HCT116 (cell line): ENCODE results near the gene FAM193A. TPM values are rescaled to one million over a fixed set of nuclear protein-coding genes. Genes with fewer than 3 reads are reported as not detected.

ENCODE experiments used
- ATAC-seq: fragments of 200-7000 bp; cut with Tn5 transposase; 2 replicates; pipeline ENCODE4 v1.9.1; 2020; ENCODE audit warnings: mild to moderate bottlenecking, moderate library complexity
- BruUV-seq: library from RNA; stranded (reverse); fragments of 400-500 nt; replicated peaks from 2 replicates; lab custom pipeline; 2021; lab: Mats Ljungman, UMichigan
- CTCF ChIA-PET: fragments of 300-600 bp; sonication (Branson Sonifier 250); formaldehyde crosslinking; loops from one replicate; lab custom pipeline; 2021; ENCODE audit warnings: antibody characterized with exemption; lab: Charles Lee
- POLR2A ChIA-PET: fragments of 300-600, 350-600 bp; sonication (Branson Sonifier 250); formaldehyde crosslinking; loops from one replicate; lab custom pipeline; 2021; ENCODE audit warnings: antibody characterized with exemption; lab: Charles Lee
- RAD21 ChIA-PET, 2 experiments: fragments of 300-600 bp; sonication (Branson Sonifier 250); formaldehyde crosslinking; loops; one replicate each; lab custom pipeline; 2023; ENCODE audit warnings: low total read pairs in 2 of 2; ENCODE audit not compliant: uncharacterized antibody in 2 of 2, unreplicated experiment in 2 of 2, low non-redundant PET in 1 of 2; lab: Charles Lee
- DNase-seq: peaks from one replicate; pipeline ENCODE4 v3.0.0-alpha.2; 2010; ENCODE audit warnings: low read depth, low spot score
- H2AFZ ChIP-seq: fragments of 200-600 bp; shearing (Covaris generic), sonication (generic); 2 replicates; pipeline ENCODE4 v1.6.1; 2017; ENCODE audit warnings: low read depth, mixed run types, mixed read lengths, antibody characterized with exemption, low read length; ENCODE audit not compliant: poor library complexity, severe bottlenecking
- H3K27ac ChIP-seq: 2 replicates; pipeline ENCODE4 v1.5.1; 2012; ENCODE audit warnings: low read depth, low read length
- H3K27me3 ChIP-seq: fragments of 200-600 bp; sonication (generic); 2 replicates; pipeline ENCODE4 v1.6.1; 2016; ENCODE audit warnings: mixed run types, low read length, mixed read lengths; ENCODE audit not compliant: insufficient read depth
- H3K36me3 ChIP-seq, 2 experiments: fragments of 200-500 bp in 1 of 2; fragments of 200-600 bp in 1 of 2; sonication (Bioruptor generic) in 1 of 2; sonication (generic) in 1 of 2; 2 replicates each; pipeline versions ENCODE4 v1.5.1 to v1.6.1; 2014 to 2016; ENCODE audit warnings: low read length in 2 of 2, inconsistent platforms in 1 of 2, mixed read lengths in 1 of 2, mixed run types in 1 of 2; ENCODE audit not compliant: insufficient read depth in 2 of 2, control insufficient read depth in 1 of 2
- H3K4me1 ChIP-seq, 2 experiments: fragments of 200-600 bp in 1 of 2; sonication (generic) in 1 of 2; 2 replicates each; pipeline versions ENCODE4 v1.5.1 to v1.6.1; 2012 to 2017; ENCODE audit warnings: low read length in 2 of 2, inconsistent platforms in 1 of 2, mild to moderate bottlenecking in 1 of 2, mixed read lengths in 1 of 2, mixed run types in 1 of 2, moderate library complexity in 1 of 2; ENCODE audit not compliant: insufficient read depth in 2 of 2, control insufficient read depth in 1 of 2
- H3K4me2 ChIP-seq: fragments of 200-600 bp; sonication (generic); 2 replicates; pipeline ENCODE4 v1.6.1; 2017; ENCODE audit warnings: mixed run types, low read length, mixed read lengths
- H3K4me3 ChIP-seq, 2 experiments: fragments of 200-600 bp in 1 of 2; sonication (generic) in 1 of 2; replicated peaks in 1 of 2; 2 replicates each; pipeline ENCODE4 v1.5.1; 2011 to 2016; ENCODE audit warnings: low read length in 2 of 2, control low read depth in 1 of 2, low read depth in 1 of 2, mild to moderate bottlenecking in 1 of 2, mixed read lengths in 1 of 2, mixed run types in 1 of 2
- H3K79me2 ChIP-seq: fragments of 200-600 bp; sonication (generic); 2 replicates; pipeline ENCODE4 v1.6.1; 2017; ENCODE audit warnings: mild to moderate bottlenecking, mixed run types, low read length, moderate library complexity, mixed read lengths; ENCODE audit not compliant: insufficient read depth
- H3K9ac ChIP-seq: fragments of 200-600 bp; sonication (generic); 2 replicates; pipeline ENCODE4 v1.6.1; 2016; ENCODE audit warnings: low read length, mixed read lengths
- H3K9me2 ChIP-seq: fragments of 200-600 bp; sonication (generic), shearing (Covaris generic); 2 replicates; pipeline ENCODE4 v1.6.1; 2017; ENCODE audit warnings: mixed run types, mild to moderate bottlenecking, moderate library complexity; ENCODE audit not compliant: insufficient read depth
- H3K9me3 ChIP-seq, 2 experiments: fragments of 200-500 bp in 1 of 2; fragments of 200-600 bp in 1 of 2; sonication (Bioruptor generic) in 1 of 2; sonication (generic) in 1 of 2; 2 replicates each; pipeline ENCODE4 v1.6.1; 2014 to 2017; ENCODE audit warnings: low read length in 2 of 2, mixed read lengths in 2 of 2, inconsistent platforms in 1 of 2, low read depth in 1 of 2, mild to moderate bottlenecking in 1 of 2, mixed run types in 1 of 2, moderate library complexity in 1 of 2; ENCODE audit not compliant: control insufficient read depth in 1 of 2, insufficient read depth in 1 of 2
- H4K20me1 ChIP-seq: fragments of 200-600 bp; sonication (generic), shearing (Covaris generic); 2 replicates; pipeline ENCODE4 v1.6.1; 2017; ENCODE audit warnings: mixed run types, mild to moderate bottlenecking, moderate library complexity; ENCODE audit not compliant: insufficient read depth
- EGR1 ChIP-seq: IDR thresholded peaks from 2 replicates; pipeline ENCODE4 v1.6.1; 2012; ENCODE audit warnings: low read depth
- EZH2 ChIP-seq: fragments of 200-600 bp; sonication (generic); IDR thresholded peaks from 2 replicates; pipeline ENCODE4 v1.6.1; 2017; ENCODE audit warnings: antibody characterized with exemption, mixed run types
- MAX ChIP-seq: IDR thresholded peaks from 2 replicates; pipeline ENCODE4 v1.6.1; 2012
- POLR2A ChIP-seq: IDR thresholded peaks from 2 replicates; pipeline ENCODE4 v1.7.0; 2011; ENCODE audit warnings: borderline replicate concordance; ENCODE audit not compliant: insufficient read depth, insufficient read length; ENCODE audit errors: extremely low read depth
- REST ChIP-seq: IDR thresholded peaks from 2 replicates; pipeline ENCODE4 v1.6.1; 2012; ENCODE audit warnings: low read depth
- SIN3A ChIP-seq: IDR thresholded peaks from 2 replicates; pipeline ENCODE4 v1.6.1; 2012; ENCODE audit warnings: low read depth
- SRF ChIP-seq: IDR thresholded peaks from 2 replicates; pipeline ENCODE4 v1.6.1; 2012; ENCODE audit warnings: low read depth
- ZFX ChIP-seq: fragments of 450-650 bp; IDR thresholded peaks from 2 replicates; pipeline ENCODE4 v1.6.1; 2017
- intact Hi-C: fragments of 100-400 bp; cut with micrococcal nuclease; formaldehyde crosslinking; loops from 2 replicates; pipeline ENCODE4 v1.10.0; 2022
- total RNA-seq: library from RNA; stranded (reverse); gene quantifications from one replicate; pipeline ENCODE4 v1.2.1, GENCODE V29; 2021; ENCODE audit not compliant: unreplicated experiment
- TF ChIP-seq, protein P1 (sequence below): IDR thresholded peaks from 2 replicates; pipeline ENCODE4 v1.6.1; 2011; ENCODE audit warnings: mild to moderate bottlenecking, low read length, moderate library complexity; ENCODE audit not compliant: insufficient replicate concordance; ENCODE audit errors: extremely low read depth

The FAM193A gene
- total RNA-seq, 1 experiment from 2014 or later: 15.7 TPM

GRCh38 chr4:2593003-2593402 is 56.6 kb downstream of the FAM193A start:
- ChIA-PET RAD21 (no interaction called here), CTCF (no interaction called here), POLR2A (no interaction called here)
- H3K9ac ChIP-seq: no peak overlapping the region
- no peak overlapping the region for H2AFZ ChIP-seq
- no peaks in the 10 kb centered on the region for H3K36me3 ChIP-seq
- no peaks in the 10 kb centered on the region for H3K27me3 ChIP-seq
- no peak for DNase-seq
- TF ChIP-seq REST (no peak), SRF (no peak), MAX (no peak), POLR2A (no peak), EZH2 (no peak), ZFX (no peak), EGR1 (no peak), SIN3A (no peak)
- TF ChIP-seq, protein P1, sequence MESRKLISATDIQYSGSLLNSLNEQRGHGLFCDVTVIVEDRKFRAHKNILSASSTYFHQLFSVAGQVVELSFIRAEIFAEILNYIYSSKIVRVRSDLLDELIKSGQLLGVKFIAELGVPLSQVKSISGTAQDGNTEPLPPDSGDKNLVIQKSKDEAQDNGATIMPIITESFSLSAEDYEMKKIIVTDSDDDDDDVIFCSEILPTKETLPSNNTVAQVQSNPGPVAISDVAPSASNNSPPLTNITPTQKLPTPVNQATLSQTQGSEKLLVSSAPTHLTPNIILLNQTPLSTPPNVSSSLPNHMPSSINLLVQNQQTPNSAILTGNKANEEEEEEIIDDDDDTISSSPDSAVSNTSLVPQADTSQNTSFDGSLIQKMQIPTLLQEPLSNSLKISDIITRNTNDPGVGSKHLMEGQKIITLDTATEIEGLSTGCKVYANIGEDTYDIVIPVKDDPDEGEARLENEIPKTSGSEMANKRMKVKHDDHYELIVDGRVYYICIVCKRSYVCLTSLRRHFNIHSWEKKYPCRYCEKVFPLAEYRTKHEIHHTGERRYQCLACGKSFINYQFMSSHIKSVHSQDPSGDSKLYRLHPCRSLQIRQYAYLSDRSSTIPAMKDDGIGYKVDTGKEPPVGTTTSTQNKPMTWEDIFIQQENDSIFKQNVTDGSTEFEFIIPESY: no peak
- intact Hi-C loops: no loop called here
- H3K4me2 ChIP-seq: no peak overlapping the region
- no peaks in the 10 kb centered on the region for H3K9me3 ChIP-seq
- no peaks in the 10 kb centered on the region for H3K9me2 ChIP-seq
- no peak overlapping the region for H3K27ac ChIP-seq
- H4K20me1 ChIP-seq: no peaks in the 10 kb centered on the region
- H3K79me2 ChIP-seq: peaks cover 93% of the 10 kb centered on the region
- no peak overlapping the region for H3K4me3 ChIP-seq
- no peak for ATAC-seq
- H3K4me1 ChIP-seq: no peaks in the 10 kb centered on the region
- BruUV-seq: no TSS peak
